ENCODE results near the gene GABRB2. TPM values are rescaled to one million over a fixed set of nuclear protein-coding genes. Genes with fewer than 3 reads are reported as not detected.

The GABRB2 gene
- total RNA-seq, 1 experiment from 2014 or later, result not detected

GRCh38 chr5:161387121-161387520, 159.4 kb downstream of the GABRB2 start:
- DNase-seq (ENCODE audit: low spot score), result no peak

- DNase-seq (ENCODE audit: low spot score), result no peak
Observed at GRCh38 chr5:161385027-161385426, 161.5 kb downstream of the GABRB2 start.

DNA sequence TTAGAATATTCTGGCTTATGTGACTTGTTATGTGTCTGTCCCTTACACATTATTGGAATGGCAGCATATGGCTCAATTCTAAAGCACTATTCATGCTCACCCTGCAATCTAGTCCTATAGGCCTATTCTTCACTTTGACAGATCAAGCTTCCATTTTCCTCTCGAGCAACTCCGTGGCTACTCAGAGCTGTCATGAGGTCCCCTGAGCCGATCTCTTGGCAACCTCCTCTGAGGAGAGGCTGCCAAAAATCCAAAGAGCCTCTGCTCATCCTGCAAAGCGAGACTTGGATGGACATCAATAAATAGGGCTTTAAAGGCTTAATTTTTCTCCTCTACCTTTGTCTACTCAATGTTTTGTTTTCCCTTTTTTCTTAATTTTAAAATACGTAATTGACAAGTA, 163.8 kb downstream of the GABRB2 start:
- no peak for DNase-seq (ENCODE audit: low spot score)

GRCh38 chr5:161380486-161380885, 166.0 kb downstream of the GABRB2 start:
- DNase-seq (ENCODE audit: low spot score), result no peak

DNA sequence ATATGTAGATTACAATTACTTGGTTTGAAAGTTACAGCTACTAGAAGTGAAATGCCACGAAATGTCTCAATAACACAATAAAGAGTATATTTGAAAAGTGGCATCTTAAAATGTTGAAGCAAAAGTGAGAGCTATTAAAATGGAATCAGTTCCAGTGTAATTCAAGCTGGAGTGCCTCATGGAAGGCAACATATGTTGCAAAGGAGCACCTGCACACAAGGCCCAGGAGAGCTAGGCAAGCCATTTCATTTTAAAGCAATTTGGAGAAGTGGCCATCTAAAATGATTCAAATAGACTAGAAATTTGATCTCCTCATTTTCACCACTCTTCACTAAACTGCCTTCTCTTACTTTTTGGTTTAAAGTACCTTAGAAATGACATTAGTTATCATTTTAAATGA, 167.8 kb downstream of the GABRB2 start:
- DNase-seq (ENCODE audit: low spot score), result no peak

- no peak for DNase-seq (ENCODE audit: low spot score)
Observed at GRCh38 chr5:161376034-161376433, 170.5 kb downstream of the GABRB2 start.

DNA sequence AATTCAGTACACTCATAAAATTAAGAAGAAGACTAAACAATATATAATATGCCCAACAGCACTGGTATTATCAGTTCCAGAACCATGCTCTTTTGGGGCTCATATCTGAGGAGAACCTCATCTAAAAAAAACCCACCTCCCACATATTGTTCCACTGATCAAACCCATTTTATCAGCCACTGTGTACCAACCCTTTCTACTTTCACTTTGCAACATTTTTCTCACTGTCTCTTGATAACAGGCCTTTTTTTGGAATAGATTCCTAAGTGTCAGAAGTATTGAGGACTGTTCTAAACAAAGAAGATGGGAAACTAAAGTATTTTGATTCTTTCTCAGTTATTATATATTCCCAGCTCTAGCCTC, 173.2 kb downstream of the GABRB2 start:
- DNase-seq (ENCODE audit: low spot score), result no peak

DNA sequence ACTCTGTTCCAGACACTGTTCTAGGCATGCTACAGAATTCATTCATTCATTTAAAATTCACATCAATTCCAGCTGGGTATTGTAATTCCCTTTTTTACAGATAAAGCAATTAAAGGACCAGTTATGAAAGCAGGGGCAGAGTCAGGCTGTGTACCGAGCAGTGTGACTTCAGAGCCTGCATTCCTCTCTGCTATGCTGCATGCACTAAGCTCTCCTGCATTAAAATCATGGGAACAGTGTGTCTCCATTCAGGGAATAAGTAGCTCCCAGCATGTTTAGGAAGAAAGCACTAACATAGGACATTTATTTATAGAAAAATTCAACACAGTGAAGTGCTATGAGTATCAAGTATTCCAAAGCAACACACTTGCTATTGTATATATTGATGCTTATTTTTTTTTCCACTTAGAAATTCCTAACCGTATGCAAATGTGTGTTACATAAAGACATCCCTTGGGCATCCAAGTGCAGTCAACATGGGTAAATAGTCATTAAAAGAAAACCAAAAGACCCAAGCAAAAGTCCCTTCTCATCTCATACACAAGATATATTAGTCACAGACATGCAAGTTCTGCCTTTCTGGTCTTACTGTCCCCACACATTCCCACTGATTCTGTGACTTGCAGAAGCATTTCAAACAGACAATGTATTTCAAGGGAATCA, 173.7 kb downstream of the GABRB2 start:
- DNase-seq (ENCODE audit: low spot score), result no peak

GRCh38 chr5:161369022-161369421, 177.5 kb downstream of the GABRB2 start:
- DNase-seq (ENCODE audit: low spot score), result no peak

DNA sequence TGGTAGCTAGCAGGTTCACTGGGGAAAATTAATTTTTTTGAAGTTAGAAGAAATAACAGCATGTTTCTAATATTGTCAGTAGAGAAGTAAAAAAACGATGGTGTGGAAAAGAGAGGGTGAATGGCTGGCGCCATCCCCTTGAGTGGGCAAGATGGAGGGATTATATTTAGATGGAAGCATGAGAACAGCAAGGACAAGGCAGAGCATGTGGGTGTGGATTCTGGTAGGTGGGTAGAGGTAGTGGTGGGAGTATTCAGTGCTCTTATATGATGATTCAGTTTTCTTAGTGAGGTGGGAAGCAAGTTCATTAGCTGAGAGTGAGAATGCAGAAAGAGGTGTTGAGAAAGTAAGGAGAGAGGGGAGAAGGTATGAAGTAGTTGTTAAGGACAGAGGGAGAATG, 188.1 kb downstream of the GABRB2 start:
- no peak for DNase-seq (ENCODE audit: low spot score)

DNA sequence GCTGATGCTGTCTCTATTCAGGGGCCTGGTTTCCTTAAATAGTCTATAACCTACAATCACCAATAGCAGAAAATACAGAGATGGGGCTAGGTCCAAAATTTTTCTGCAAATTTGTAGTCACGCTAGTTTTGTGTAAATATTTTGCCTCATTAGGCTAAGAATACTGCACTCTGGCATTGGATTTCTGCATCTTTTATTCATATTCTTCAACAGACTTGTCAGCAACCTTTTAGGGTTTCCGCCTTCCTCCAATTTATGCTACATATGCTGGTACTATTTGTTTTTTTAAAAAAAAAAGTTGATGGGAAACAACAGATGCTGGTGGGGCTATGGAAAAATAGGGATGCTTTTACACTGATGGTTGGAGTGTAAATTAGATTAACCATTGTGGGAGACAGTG, 202.3 kb downstream of the GABRB2 start:
- no peak for DNase-seq (ENCODE audit: low spot score)

- DNase-seq (ENCODE audit: low spot score), result no peak
Observed at GRCh38 chr5:161342886-161343285, 203.6 kb downstream of the GABRB2 start.

GRCh38 chr5:161340012-161340411, 206.5 kb downstream of the GABRB2 start:
- no peak for DNase-seq (ENCODE audit: low spot score)

DNA sequence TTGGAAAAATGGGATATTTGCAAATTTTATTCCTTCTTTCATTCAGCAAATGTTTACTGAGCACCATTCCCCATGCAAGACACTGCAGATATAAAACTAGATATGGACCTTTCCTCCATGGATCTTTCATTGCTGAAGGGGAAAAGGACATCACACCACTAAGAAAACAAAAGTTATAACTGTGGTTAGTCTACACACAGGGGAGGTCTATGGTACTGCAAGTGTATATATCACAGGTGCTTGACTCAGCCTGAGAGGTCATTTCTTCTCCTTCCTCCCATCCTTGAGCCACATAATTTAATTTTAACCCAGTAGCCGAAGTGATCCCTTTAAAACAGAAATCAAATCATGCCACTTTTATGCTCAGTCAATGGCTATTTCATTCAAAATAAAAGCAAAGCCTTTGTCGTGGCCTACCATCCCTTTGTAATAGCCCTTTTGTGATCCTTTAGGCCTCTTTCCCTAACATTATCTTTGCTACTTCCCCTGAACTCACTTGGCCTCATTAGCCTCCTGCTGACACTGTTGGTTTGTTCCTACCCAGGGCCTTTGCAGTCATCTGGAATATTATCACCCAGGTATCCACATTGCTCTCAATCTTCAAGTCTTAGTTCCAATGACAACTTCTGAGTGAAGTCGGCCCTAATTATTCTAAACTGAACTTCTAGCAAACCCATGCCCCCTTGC, 213.2 kb downstream of the GABRB2 start:
- no peak for DNase-seq (ENCODE audit: low spot score)

GRCh38 chr5:161332343-161332742, 214.2 kb downstream of the GABRB2 start:
- DNase-seq (ENCODE audit: low spot score), result no peak

GRCh38 chr5:161314033-161314432, 232.5 kb downstream of the GABRB2 start:
- no peak for DNase-seq (ENCODE audit: low spot score)

DNA sequence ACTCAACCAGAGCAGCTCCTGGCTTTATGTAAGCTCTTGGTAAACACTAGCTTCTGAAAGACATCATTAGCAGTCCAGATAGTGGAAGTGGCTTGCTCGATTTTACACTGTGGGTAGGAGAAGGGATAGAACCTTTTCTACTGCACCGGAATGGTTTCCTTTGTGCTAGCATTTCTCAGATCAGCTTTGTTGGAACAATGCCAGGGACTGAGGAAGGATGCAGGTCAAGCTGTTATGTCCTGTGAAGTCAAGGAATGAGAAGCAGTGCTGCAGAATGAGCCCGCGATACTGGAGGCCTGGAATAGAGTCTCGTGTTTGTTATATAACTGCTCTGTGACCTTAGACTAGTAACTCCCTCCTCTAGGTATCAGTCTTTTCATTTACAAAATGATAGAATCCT, 233.6 kb downstream of the GABRB2 start:
- DNase-seq (ENCODE audit: low spot score), result no peak

DNA sequence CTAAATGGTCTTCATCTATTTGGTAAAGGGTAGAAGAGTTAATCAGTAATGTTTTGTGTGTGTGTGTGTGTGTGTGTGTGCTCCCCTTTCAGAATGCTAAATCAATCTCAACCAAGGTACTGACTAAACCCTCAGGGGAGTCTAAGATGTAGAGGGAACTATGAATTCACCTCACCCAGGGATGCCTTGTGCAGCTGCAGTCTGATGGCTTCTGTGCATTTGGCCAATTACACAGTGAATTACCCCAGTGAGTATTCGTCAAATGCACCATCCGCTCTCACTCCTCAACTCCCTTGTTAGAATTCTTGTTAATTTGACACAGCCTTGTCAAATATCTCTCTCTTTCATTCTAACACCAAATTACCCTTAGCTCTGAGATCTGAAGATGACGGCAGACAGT, 234.6 kb downstream of the GABRB2 start:
- no peak for DNase-seq (ENCODE audit: low spot score)

DNA sequence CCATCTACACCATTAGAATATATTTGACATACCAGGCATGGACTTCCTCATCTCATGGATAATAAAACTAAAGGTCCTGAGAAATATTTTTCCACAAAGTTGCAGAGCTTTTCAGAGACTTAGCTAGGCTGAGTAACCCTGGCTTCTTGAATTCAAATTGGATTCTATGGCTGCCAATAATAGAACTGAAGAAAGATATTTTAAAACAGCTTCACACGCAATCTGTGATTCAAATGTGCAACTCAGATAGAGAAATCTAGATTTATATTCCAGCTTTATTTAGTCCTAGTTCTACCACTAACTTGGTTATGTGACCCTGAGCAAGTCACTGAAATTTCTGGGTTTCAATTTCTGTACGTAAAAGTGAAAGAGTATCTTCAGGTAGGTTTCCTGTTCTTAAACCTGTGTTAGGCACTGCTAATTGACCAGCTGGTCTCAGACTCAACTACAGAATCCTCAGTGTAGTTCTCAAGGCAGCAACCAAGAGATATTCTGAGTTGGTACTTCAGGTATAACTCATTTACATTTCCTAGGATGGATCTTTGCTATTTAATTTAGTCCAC, 235.3 kb downstream of the GABRB2 start:
- no peak for DNase-seq (ENCODE audit: low spot score)

DNA sequence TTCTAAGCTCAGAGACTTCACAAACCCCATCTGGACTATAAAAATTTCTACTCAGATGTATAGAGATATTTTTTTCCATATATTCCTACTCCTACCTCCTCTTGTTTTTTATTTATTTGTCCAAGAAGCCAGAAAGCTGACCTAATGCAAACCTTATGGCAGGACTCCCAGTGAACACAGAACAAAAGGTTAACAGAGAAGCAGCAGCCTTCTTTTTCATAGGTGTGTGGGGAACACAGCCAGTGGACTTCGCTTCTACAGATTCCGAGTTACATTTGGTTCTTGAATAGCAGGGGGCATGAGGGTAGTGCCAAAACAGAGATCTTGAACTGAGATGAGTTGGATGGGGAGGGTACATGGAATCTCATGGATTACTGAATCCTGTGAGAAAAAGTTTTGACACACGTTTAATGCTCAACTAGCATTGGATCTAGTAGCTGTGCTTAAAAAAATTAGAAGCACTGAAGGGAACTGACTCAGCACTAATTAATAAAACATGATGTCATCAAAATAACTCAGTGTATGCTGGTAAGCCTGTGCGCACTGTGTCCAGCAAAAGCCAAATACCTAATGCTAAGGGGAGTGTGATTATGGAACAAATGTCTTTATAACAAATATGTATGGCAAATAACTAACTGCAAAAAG, 240.1 kb downstream of the GABRB2 start:
- no peak for DNase-seq (ENCODE audit: low spot score)

GRCh38 chr5:161305601-161306000, 240.9 kb downstream of the GABRB2 start:
- DNase-seq (ENCODE audit: low spot score), result no peak

DNA sequence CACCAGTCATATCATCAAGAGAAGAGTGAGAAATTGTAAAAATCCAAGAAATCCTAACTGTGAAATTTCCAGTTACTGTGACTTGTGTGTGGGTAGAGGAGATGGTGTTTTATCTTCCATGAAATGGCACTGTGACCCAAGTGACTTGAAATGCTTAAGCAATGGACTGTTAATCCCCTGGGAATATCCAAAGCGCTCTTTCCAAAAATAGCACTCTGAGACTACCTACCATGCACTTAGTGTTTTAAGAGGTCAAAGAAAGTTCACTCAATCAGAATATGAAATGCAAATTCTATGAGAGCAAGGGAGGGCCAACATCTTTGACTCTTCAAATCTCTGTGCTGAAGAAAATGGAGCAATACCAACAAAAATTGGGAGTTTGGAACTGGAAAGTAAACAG, 244.0 kb downstream of the GABRB2 start:
- DNase-seq (ENCODE audit: low spot score), result no peak

DNA sequence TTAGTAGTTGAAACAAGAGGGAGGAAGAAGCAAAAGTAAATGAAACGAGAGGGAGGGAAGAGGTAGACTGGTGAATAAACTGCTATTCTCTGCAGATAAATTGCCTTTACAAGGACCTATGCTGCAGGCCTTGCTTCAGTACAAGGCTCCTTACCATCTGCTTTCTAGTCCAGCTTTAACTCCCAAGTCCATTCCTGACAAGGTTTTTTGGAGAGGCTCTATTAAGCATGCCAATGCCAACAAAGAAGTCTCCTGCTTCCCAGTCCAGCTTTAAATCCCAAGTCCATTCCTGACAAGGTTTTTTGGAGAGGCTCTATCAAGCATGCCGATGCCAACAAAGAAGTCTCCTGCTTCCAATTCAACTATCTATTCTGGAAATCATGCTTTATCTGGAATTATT, 244.9 kb downstream of the GABRB2 start:
- no peak for DNase-seq (ENCODE audit: low spot score)

Data from A172 (cell line).